Right kidney (tissue), 9 donors: ENCODE results near the gene PTBP1.

Source experiments
- DNase-seq: peaks from one replicate; pipeline ENCODE4 v3.0.0-alpha.2; 2016
- long read RNA-seq, 8 donors: transcript quantifications; one replicate each; lab custom pipeline, GENCODE V29; 2026

Gene PTBP1
- long read RNA-seq, donor 1, transcript PTBP1-203 (15 exons, 3,598 nt): major isoform, 22 of 70 reads
- long read RNA-seq, donor 1, transcript PTBP1-201 (14 exons, 3,155 nt): minor isoform, 6 of 70 reads
- long read RNA-seq, donor 1, partial matches to known transcripts: 30 of 70 reads
- long read RNA-seq, donor 1, other reads (novel, unspliced or antisense): 9 of 70 reads
- long read RNA-seq, donor 2, transcript PTBP1-203 (15 exons, 3,598 nt): major isoform, 5 of 47 reads
- long read RNA-seq, donor 2, partial matches to known transcripts: 34 of 47 reads
- long read RNA-seq, donor 2, other reads (novel, unspliced or antisense): 0 of 47 reads
- long read RNA-seq, donor 3, transcript PTBP1-203 (15 exons, 3,598 nt): major isoform, 11 of 26 reads
- long read RNA-seq, donor 3, partial matches to known transcripts: 7 of 26 reads
- long read RNA-seq, donor 3, other reads (novel, unspliced or antisense): 0 of 26 reads
- long read RNA-seq, donor 4, transcript PTBP1-203 (15 exons, 3,598 nt): major isoform, 16 of 292 reads
- long read RNA-seq, donor 4, transcript PTBP1-206 (4 exons, 1,217 nt): minor isoform, 5 of 292 reads
- long read RNA-seq, donor 4, partial matches to known transcripts: 267 of 292 reads
- long read RNA-seq, donor 4, other reads (novel, unspliced or antisense): 0 of 292 reads
- long read RNA-seq, donor 5, transcript PTBP1-203 (15 exons, 3,598 nt): major isoform, 22 of 346 reads
- long read RNA-seq, donor 5, transcript PTBP1-201 (14 exons, 3,155 nt): minor isoform, 6 of 346 reads
- long read RNA-seq, donor 5, partial matches to known transcripts: 293 of 346 reads
- long read RNA-seq, donor 5, other reads (novel, unspliced or antisense): 21 of 346 reads
- long read RNA-seq, donor 6, transcript PTBP1-201 (14 exons, 3,155 nt): major isoform, 5 of 107 reads
- long read RNA-seq, donor 6, transcript PTBP1-203 (15 exons, 3,598 nt): major isoform, 5 of 107 reads
- long read RNA-seq, donor 6, partial matches to known transcripts: 91 of 107 reads
- long read RNA-seq, donor 6, other reads (novel, unspliced or antisense): 0 of 107 reads
- long read RNA-seq, donor 7: 0 reads
- long read RNA-seq, donor 8, transcript PTBP1-203 (15 exons, 3,598 nt): major isoform, 15 of 50 reads
- long read RNA-seq, donor 8, transcript PTBP1-201 (14 exons, 3,155 nt): minor isoform, 10 of 50 reads
- long read RNA-seq, donor 8, partial matches to known transcripts: 18 of 50 reads
- long read RNA-seq, donor 8, other reads (novel, unspliced or antisense): 5 of 50 reads

DNA sequence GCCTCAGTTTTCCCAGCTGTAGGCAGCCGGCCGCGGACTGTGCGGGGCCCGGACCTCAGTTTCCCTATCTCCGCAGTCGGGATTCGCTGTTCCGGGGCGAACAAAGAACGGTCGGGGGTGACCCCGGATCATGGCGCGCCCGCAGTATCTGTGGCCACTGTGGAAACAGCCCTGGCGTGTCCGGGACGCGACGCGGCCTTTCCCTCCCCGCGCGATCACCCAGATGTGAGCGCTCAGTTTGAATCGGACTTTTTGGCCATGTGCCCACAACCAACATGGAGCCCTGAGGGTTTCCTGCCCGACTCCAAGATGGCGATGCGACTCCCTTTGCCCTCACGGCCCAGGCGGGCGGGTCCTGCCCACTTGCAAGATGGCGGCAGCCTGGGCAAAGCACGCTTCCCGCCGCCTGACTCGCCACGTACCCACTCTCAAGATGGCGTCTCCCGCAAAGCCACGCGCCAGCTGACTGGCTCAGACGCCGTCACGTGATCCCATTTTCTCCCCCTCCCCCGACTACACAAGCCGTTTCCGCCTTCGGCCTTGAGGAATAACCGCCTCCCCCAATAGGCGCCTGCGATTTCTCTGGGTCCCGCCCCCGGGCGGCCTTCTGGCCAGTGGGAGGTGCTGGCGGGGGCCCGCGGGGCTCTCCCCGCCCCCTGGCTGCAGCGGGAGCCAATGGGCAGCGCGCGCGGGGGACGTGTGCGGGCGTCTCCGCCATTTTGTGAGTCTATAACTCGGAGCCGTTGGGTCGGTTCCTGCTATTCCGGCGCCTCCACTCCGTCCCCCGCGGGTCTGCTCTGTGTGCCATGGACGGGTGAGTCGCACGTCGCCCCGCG is at the start of gene PTBP1:
Gene PTBP1, plus strand, starts transcription at position 761 of the 836 bp plus-strand sequence. Its CDS starts 46 bp downstream, at position 807.
- peak; percentile 95 for DNase-seq

- no peak for DNase-seq
Observed at GRCh38 chr19:748274-748598, 49.0 kb upstream of the PTBP1 start.

GRCh38 chr19:749811-750210 is 47.4 kb upstream of the PTBP1 start:
- DNase-seq: no peak

GRCh38 chr19:750640-751423 is 46.4 kb upstream of the PTBP1 start, which contains the start of gene MISP:
Gene MISP (plus strand): TSS chr19:751112. CDS start chr19:756947, 5,835 bp downstream.
- peak; percentile 56 for DNase-seq

- DNase-seq: no peak
Observed at GRCh38 chr19:751501-752341, 45.5 kb upstream of the PTBP1 start.

DNA sequence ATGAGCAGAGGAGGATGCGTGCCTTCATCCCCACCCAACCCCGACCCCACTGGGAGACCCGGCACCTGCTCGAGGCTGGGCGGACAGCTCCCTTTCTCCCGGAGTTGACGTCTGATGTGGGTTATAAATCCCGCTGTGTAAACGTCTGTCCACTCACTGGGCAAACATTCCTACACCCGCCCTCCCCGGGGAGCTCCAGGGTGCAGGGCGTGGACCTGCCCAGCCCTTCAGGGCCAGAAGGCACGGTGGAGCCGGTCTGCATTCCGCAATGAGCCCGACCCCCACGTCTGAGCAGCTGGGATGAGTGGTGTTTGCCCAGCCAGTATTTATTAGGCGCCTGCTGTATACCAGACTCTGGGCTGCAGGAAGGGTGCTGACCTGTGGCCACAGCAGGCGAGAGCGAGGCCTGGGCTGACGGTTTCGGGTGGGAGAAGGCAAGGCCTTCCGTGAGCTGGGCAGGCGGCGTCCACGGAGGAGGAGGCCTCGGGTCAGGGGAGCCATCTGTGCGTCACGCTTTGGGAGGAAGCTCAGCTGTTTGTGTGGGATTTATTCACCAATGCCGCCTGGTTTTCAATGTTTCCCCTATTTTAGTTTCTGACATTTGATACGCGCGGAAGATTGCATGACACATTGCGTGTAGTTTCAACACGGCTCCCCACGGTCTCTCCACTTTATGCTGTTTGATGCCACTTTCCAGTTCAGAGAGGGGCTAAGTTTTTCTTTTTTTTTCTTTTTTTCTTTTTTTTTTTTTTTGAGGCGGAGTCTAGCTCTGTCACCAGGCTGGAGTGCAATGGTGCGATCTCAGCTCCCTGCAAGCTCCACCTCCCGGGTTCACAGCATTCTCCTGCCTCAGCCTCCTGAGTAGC is 44.4 kb upstream of the PTBP1 start:
- peak; percentile 82 for DNase-seq

GRCh38 chr19:754530-754929 is 42.7 kb upstream of the PTBP1 start:
- DNase-seq: no peak

DNA sequence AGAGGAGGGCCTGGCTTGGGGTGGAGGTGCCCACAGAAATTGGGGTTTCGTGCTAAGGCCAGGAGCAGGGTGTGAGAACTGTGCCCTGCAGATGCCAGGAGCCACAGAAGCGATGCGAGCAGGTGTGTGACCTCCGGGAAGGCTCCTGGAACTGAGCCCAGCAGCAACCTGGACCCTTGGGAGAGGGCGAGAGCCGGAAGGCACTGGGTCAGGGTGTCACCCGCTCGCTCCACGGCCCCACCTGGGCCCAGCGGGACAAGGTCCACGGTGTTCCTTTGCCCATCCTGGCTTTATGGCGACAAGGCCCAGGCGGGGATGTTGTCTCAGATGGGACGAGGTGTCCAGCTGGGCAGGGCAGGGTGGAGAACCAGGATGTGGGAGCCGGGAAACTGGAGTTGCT is 42.2 kb upstream of the PTBP1 start:
- no peak for DNase-seq

DNA sequence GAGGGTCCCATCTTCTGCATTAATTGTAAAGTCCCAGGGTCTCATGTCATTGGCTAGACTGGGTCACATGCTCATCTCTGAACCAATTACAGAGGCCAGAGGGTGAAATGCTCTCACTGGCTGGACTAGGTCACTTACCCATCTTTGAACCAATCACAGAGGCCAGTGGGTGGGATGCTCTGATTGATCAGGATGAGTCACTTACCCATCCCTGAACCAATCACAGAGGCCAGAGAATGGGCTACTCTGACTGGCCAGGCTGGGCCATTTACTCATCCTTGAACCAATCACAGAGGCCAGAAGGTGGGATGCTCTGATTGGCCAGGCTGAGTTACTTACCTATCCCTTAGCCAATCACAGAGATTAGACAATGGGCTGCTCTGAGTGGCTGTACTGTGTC is 41.0 kb upstream of the PTBP1 start:
- DNase-seq: no peak

DNA sequence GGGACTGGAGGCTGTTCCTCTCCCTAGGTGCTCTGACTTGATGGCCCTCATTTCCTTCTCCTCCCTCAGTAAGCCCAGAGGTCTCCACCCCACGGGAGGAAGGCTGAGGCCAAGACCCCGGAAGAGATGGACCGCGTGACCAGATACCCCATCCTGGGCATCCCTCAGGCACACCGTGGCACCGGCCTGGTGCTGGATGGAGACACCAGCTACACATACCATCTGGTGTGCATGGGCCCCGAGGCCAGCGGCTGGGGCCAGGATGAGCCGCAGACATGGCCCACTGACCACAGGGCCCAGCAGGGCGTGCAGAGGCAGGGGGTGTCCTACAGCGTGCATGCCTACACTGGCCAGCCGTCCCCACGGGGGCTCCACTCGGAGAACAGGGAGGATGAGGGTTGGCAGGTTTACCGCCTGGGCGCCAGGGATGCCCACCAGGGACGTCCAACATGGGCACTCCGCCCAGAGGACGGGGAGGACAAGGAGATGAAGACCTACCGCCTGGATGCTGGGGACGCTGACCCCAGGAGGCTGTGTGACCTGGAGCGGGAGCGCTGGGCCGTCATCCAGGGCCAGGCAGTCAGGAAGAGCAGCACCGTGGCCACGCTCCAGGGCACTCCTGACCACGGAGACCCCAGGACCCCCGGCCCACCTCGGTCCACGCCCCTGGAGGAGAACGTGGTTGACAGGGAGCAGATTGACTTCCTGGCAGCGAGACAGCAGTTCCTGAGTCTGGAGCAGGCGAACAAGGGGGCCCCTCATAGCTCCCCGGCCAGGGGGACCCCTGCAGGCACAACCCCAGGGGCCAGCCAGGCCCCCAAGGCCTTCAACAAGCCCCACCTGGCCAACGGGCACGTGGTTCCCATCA is 40.2 kb upstream of the PTBP1 start:
- no peak for DNase-seq

- DNase-seq: no peak
Observed at GRCh38 chr19:757811-758668, 39.2 kb upstream of the PTBP1 start.

- DNase-seq: no peak
Observed at GRCh38 chr19:763181-763580, 34.1 kb upstream of the PTBP1 start.

DNA sequence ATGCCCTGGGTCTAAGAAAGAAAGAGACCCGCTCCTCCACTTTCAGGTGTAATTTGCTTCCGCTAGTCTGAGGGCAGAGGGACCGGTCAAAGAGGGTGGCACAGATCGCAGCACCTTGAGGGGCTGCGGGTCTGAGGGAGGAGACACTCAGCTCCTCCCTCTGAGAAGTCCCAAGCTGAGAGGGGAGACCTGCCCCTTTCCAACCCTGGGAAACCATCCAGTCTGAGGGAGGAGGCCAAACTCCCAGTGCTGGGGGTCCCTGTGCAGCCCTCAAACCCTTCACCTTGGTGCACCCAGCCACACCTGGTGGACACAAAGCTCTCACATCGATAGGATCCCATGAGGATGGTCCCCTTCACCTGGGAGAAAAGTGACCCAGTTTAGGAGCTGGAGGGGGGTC is 33.4 kb upstream of the PTBP1 start:
- DNase-seq: no peak

- DNase-seq: no peak
Observed at GRCh38 chr19:764301-764700, 33.0 kb upstream of the PTBP1 start.

GRCh38 chr19:765179-765738 is 32.0 kb upstream of the PTBP1 start:
- DNase-seq: no peak

DNA sequence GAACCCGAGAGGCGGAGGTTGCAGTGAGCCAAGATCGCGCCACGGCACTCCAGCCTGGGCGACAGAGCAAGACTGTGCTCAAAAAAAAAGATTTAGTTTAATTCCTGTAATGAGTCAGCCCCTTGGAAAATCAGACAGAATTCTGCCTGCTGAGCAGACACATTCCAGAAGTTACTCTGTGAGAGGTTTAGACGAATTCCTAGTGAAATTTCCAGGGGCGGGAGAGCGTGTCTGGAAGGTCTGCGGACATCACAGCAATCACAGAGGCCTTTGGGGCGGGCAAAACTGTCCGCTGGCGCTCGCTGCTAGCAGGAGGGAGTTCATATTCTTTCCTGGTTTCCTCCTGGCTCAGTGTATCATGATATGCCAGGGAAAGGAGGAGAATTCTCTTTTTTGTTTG is 28.8 kb upstream of the PTBP1 start:
- no peak for DNase-seq
